Articular chondrocyte of knee joint (primary cell): Measurements from ENCODE around the gene CYP4A11. TPM values are rescaled to one million over a fixed set of nuclear protein-coding genes. Genes with fewer than 3 reads are reported as not detected.

Source experiments
- small RNA-seq: library from RNA; depleted of rRNA; stranded (forward); fragments of <200 nt; gene quantifications from one replicate; pipeline ENCODE3, GENCODE V24; 2012
- total RNA-seq: library from RNA; depleted of rRNA; stranded (reverse); fragments of >200 nt; gene quantifications from 2 replicates; pipeline ENCODE4 v1.2.3, GENCODE V29; 2012

CYP4A11 gene, protein sequence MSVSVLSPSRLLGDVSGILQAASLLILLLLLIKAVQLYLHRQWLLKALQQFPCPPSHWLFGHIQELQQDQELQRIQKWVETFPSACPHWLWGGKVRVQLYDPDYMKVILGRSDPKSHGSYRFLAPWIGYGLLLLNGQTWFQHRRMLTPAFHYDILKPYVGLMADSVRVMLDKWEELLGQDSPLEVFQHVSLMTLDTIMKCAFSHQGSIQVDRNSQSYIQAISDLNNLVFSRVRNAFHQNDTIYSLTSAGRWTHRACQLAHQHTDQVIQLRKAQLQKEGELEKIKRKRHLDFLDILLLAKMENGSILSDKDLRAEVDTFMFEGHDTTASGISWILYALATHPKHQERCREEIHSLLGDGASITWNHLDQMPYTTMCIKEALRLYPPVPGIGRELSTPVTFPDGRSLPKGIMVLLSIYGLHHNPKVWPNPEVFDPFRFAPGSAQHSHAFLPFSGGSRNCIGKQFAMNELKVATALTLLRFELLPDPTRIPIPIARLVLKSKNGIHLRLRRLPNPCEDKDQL
- not detected in 2 replicates for total RNA-seq

DNA sequence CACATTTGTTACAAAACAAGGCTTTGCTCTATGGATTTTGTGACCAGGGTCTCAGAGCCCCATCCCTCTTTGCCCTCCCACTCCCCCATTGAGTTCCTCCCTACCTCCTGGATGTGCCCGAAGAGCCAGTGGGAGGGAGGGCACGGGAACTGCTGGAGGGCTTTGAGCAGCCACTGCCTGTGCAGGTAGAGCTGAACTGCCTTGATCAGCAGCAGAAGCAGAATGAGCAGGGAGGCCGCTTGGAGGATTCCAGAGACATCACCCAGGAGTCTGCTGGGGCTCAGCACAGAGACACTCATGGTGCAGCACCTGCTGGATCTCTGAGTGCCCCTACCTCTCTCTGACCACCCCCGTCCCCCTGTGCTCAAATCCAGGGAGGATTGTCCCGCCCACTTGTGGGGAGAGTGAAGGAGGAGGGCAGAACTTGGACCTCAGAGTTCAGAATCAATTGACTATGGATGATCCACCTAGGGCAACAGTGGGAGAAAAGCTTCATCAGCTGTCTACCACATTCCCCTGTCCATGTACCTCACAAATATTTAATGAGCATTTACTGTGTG is at the start of gene CYP4A11:
Gene CYP4A11 (minus strand): TSS at position 342 of the 560 bp plus-strand sequence. CDS start 43 bp downstream, at position 299.

Small RNA genes lying within 50 kb of the gene (small RNA-seq; reads per million reads assigned to genes)
- gene CYP4A26P = not detected

Other genes starting within 250 kb of the CYP4A11 start
- 75.3 and 79.7 TPM in 2 replicates for gene EFCAB14, start 222.4 kb downstream of the CYP4A11 start, total RNA-seq
- gene CYP4B1, start 142.4 kb downstream of the CYP4A11 start, total RNA-seq = not detected in 2 replicates
- 1.3 and 2.1 TPM in 2 replicates for gene CYP4X1, start 82.2 kb upstream of the CYP4A11 start, total RNA-seq
- gene CYP4Z1, start 125.8 kb upstream of the CYP4A11 start, total RNA-seq = under 0.01 TPM in 1 of 2 replicates, not detected in the other
- gene CYP4A22, start 196.0 kb upstream of the CYP4A11 start, total RNA-seq = not detected in 2 replicates
- gene PDZK1IP1, start 248.6 kb upstream of the CYP4A11 start, total RNA-seq = 0.26 TPM in 1 of 2 replicates, not detected in the other